Subcutaneous adipose tissue (tissue), 4 donors: ENCODE measurements around the gene VBP1. TPM values are rescaled to one million over a fixed set of nuclear protein-coding genes. Genes with fewer than 3 reads are reported as not detected.

Source experiments
- CTCF ChIP-seq: fragments of 450-650 bp; IDR thresholded peaks from one replicate; pipeline ENCODE4 v1.5.1; 2016; ENCODE audit warnings: low read depth, mild to moderate bottlenecking, control low read depth, antibody characterized with exemption, moderate library complexity
- total RNA-seq, 4 donors: library from RNA; depleted of rRNA; stranded (reverse); fragments of >200 nt; gene quantifications; one replicate each; pipeline ENCODE4 v1.1.0, GENCODE V29; 2016

VBP1 gene
- 10 to 100 TPM; 21.9 to 44.3 (median 26.8) TPM for total RNA-seq

- TF ChIP-seq CTCF, result no peak
Observed at GRCh38 chrX:155216179-155216939, at the start of gene VBP1. VBP1 (plus strand) TSS chrX:155216460; CDS start chrX:155216483, 23 bp downstream.

- TF ChIP-seq CTCF, result no peak
Observed at GRCh38 chrX:155169881-155170280, 46.4 kb upstream of the VBP1 start.

- no peak for TF ChIP-seq CTCF
Observed at GRCh38 chrX:155179346-155179997, 36.8 kb upstream of the VBP1 start.

- no peak for TF ChIP-seq CTCF
Observed at GRCh38 chrX:155188786-155189185, 27.5 kb upstream of the VBP1 start.

GRCh38 chrX:155211208-155211607 is 5.1 kb upstream of the VBP1 start:
- TF ChIP-seq CTCF, result no peak

GRCh38 chrX:155213731-155214130 is 2.5 kb upstream of the VBP1 start:
- TF ChIP-seq CTCF, result no peak

GRCh38 chrX:155215443-155216178 is 649 bp upstream of the VBP1 start:
- TF ChIP-seq CTCF, result no peak
